ENCODE results near the gene SLC9A1. TPM values are rescaled to one million over a fixed set of nuclear protein-coding genes. Genes with fewer than 3 reads are reported as not detected.

SLC9A1 gene
- polyA plus RNA-seq, 1 donor (not counting 4 experiments of a cell fraction or from before 2014, with no cell fraction given): 12.4 TPM

DNA sequence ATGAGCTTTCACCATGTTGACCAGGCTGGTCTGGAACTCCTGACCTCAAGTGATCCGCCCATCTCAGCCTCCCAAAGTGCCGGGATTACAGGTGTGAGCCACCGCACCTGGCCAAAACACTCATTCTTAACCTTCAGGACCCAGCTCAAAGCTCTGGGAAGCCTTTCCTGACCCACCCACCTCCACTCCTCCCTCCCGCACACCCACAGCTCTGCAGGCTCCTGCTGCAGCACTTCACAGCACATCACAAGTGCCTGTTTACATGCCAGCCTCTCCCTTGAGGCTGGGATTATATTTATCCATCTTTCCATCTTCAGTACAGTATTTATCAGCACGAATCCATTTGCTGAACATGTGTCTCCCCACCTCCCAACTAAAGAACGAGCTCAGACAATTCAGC lies 14.9 kb downstream of the SLC9A1 start:
- H3K27me3 ChIP-seq (ENCODE audit: control insufficient read depth, extremely low read depth, insufficient read depth, low read length): no peaks in the 10 kb centered on the region
- peaks cover 91% of the 10 kb centered on the region for H3K79me2 ChIP-seq (ENCODE audit: control insufficient read depth, insufficient read depth, low read length)
- peaks cover 49% of the 10 kb centered on the region for H3K4me1 ChIP-seq (ENCODE audit: control insufficient read depth, extremely low read depth, insufficient read depth, low read length)
- H3K9me1 ChIP-seq (ENCODE audit: control insufficient read depth, extremely low read depth, insufficient read depth, low read length): peaks cover 25% of the 10 kb centered on the region
- H3K9ac ChIP-seq (ENCODE audit: control insufficient read depth, extremely low read depth, insufficient read depth, low read length): no peak overlapping the region
- no peak for TF ChIP-seq EZH2 (IDR thresholded peaks at IDR 0.05; ENCODE audit: low read length)
- TF ChIP-seq, protein P1, sequence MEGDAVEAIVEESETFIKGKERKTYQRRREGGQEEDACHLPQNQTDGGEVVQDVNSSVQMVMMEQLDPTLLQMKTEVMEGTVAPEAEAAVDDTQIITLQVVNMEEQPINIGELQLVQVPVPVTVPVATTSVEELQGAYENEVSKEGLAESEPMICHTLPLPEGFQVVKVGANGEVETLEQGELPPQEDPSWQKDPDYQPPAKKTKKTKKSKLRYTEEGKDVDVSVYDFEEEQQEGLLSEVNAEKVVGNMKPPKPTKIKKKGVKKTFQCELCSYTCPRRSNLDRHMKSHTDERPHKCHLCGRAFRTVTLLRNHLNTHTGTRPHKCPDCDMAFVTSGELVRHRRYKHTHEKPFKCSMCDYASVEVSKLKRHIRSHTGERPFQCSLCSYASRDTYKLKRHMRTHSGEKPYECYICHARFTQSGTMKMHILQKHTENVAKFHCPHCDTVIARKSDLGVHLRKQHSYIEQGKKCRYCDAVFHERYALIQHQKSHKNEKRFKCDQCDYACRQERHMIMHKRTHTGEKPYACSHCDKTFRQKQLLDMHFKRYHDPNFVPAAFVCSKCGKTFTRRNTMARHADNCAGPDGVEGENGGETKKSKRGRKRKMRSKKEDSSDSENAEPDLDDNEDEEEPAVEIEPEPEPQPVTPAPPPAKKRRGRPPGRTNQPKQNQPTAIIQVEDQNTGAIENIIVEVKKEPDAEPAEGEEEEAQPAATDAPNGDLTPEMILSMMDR (optimal IDR thresholded peaks at IDR 0.05 in 1 of 3, IDR thresholded peaks at IDR 0.05 in 1 of 3, conservative IDR thresholded peaks at IDR 0.05 in 1 of 3; ENCODE audit: extremely low read depth in 1 of 3, insufficient read depth in 2 of 3, low read length in 3 of 3): no peak
- peaks cover 4 to 21% of the 10 kb centered on the region in 2 experiments for H3K36me3 ChIP-seq (ENCODE audit: control insufficient read depth in 2 of 2, extremely low read depth in 1 of 2, insufficient read depth in 2 of 2, low read length in 2 of 2)
- no peak overlapping the region for H3K4me2 ChIP-seq (ENCODE audit: control insufficient read depth, extremely low read depth, insufficient read depth, low read depth, low read length)
- H3K9me3 ChIP-seq (ENCODE audit: control insufficient read depth, low read depth, low read length): no peaks in the 10 kb centered on the region
- dilution Hi-C loops (cut with MboI; ENCODE audit: extremely low pct_ligation_motif_present, low sequenced_read_pairs): no loop called here
- H2AFZ ChIP-seq (ENCODE audit: control insufficient read depth, low read length): no peak overlapping the region
- H3K27ac ChIP-seq (ENCODE audit: control insufficient read depth, insufficient read depth, low read length): no peak overlapping the region
- H3K4me3 ChIP-seq (ENCODE audit: control insufficient read depth in 2 of 3, extremely low read depth in 1 of 3, insufficient read depth in 2 of 3, low read depth in 1 of 3, low read length in 3 of 3): no peak overlapping the region
- FAIRE-seq (no peak), DNase-seq (ENCODE audit: low read depth, low spot score) (no peak)
- H4K20me1 ChIP-seq (ENCODE audit: control insufficient read depth, extremely low read depth, insufficient read depth, low read length): peaks cover 54% of the 10 kb centered on the region

DNA sequence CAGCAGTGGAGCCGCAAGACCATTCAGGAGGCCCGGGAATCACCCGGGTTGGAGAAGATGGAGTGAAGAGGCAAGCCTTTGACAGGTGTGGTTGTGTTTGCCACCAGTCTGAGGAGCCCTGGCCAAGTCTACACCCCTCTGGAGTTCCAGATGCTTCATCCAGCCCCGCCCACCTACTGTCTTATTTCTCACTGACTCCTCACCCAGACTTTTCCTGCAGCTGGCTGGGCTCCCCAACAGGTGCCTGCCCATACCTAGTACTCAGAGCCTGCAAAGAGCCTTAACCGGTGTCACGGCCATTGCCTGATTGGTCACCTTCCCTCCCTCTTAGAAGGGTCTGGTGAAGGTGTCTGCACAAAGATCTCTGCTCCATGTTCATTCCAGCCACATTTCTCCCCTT lies 16.0 kb downstream of the SLC9A1 start:
- Histone ChIP-seq H3K27ac (ENCODE audit: control insufficient read depth, insufficient read depth, low read length) (no peak overlapping the region), H3K79me2 (ENCODE audit: control insufficient read depth, insufficient read depth, low read length) (peaks cover 87% of the 10 kb centered on the region), H3K4me3 (ENCODE audit: control insufficient read depth in 2 of 3, extremely low read depth in 1 of 3, insufficient read depth in 2 of 3, low read depth in 1 of 3, low read length in 3 of 3) (no peak overlapping the region), H4K20me1 (ENCODE audit: control insufficient read depth, extremely low read depth, insufficient read depth, low read length) (peaks cover 50% of the 10 kb centered on the region), H3K9me3 (ENCODE audit: control insufficient read depth, low read depth, low read length) (no peaks in the 10 kb centered on the region), H3K4me2 (ENCODE audit: control insufficient read depth, extremely low read depth, insufficient read depth, low read depth, low read length) (no peak overlapping the region), H3K9ac (ENCODE audit: control insufficient read depth, extremely low read depth, insufficient read depth, low read length) (no peak overlapping the region), H2AFZ (ENCODE audit: control insufficient read depth, low read length) (no peak overlapping the region), H3K36me3 (ENCODE audit: control insufficient read depth in 2 of 2, extremely low read depth in 1 of 2, insufficient read depth in 2 of 2, low read length in 2 of 2) (peaks cover 6 to 27% of the 10 kb centered on the region in 2 experiments), H3K9me1 (ENCODE audit: control insufficient read depth, extremely low read depth, insufficient read depth, low read length) (peaks cover 25% of the 10 kb centered on the region), H3K27me3 (ENCODE audit: control insufficient read depth, extremely low read depth, insufficient read depth, low read length) (no peaks in the 10 kb centered on the region), H3K4me1 (ENCODE audit: control insufficient read depth, extremely low read depth, insufficient read depth, low read length) (peaks cover 38% of the 10 kb centered on the region)
- FAIRE-seq (peak; percentile 55), DNase-seq (ENCODE audit: low read depth, low spot score) (no peak)
- dilution Hi-C loops (cut with MboI; ENCODE audit: extremely low pct_ligation_motif_present, low sequenced_read_pairs): no loop called here
- TF ChIP-seq EZH2 (IDR thresholded peaks at IDR 0.05; ENCODE audit: low read length): no peak
- TF ChIP-seq, protein P1 (optimal IDR thresholded peaks at IDR 0.05 in 1 of 3, IDR thresholded peaks at IDR 0.05 in 1 of 3, conservative IDR thresholded peaks at IDR 0.05 in 1 of 3; ENCODE audit: extremely low read depth in 1 of 3, insufficient read depth in 2 of 3, low read length in 3 of 3): no peak

All from keratinocyte (primary cell).